B cell (primary cell): ENCODE results near the gene PARD3B. TPM values are rescaled to one million over a fixed set of nuclear protein-coding genes. Genes with fewer than 3 reads are reported as not detected.

Experiments
- ATAC-seq: fragments of 200-7000 bp; cut with Tn5 transposase; one replicate; pipeline ENCODE4 v1.10.0; 2021; ENCODE audit warnings: low read depth, mild to moderate bottlenecking, moderate number of reproducible peaks, moderate library complexity
- CTCF ChIA-PET: fragments of 350-600 bp; sonication (Branson Sonifier 250); formaldehyde crosslinking; loops from one replicate; lab custom pipeline; 2021; ENCODE audit warnings: antibody characterized with exemption, inconsistent platforms; lab: Charles Lee
- POLR2A ChIA-PET: fragments of 350-600 bp; sonication (Branson Sonifier 250); formaldehyde crosslinking; loops from one replicate; lab custom pipeline; 2021; ENCODE audit warnings: antibody characterized with exemption; lab: Charles Lee
- DNase-seq: peaks from one replicate; pipeline ENCODE4 v3.0.0; 2013
- H2AFZ ChIP-seq: 2 replicates; pipeline ENCODE4 v1.6.1; 2012; ENCODE audit warnings: mild to moderate bottlenecking, low read depth, low read length; ENCODE audit not compliant: insufficient read depth, poor library complexity, severe bottlenecking
- H3K27ac ChIP-seq, 2 donors: 1 replicate in 1 of 2; 2 replicates in 1 of 2; pipeline ENCODE4 v1.5.1; 2012 to 2013; ENCODE audit warnings: low read length in 2 of 2, mild to moderate bottlenecking in 2 of 2, moderate library complexity in 1 of 2
- H3K27me3 ChIP-seq, 4 experiments: fragments of 200-600 bp in 1 of 4; sonication (generic) in 1 of 4; replicated peaks in 1 of 4; 1 replicate in 2 of 4; 2 replicates in 2 of 4; pipeline versions ENCODE4 v1.6.1 to v1.7.0; 2013 to 2016; ENCODE audit warnings: low read length in 3 of 4, mild to moderate bottlenecking in 2 of 4, mixed read lengths in 1 of 4, moderate library complexity in 1 of 4; ENCODE audit not compliant: insufficient read depth in 4 of 4, control insufficient read depth in 3 of 4; ENCODE audit errors: control extremely low read depth in 1 of 4
- H3K36me3 ChIP-seq, 2 experiments: replicated peaks in 1 of 2; 1 replicate in 1 of 2; 2 replicates in 1 of 2; pipeline versions ENCODE4 v1.6.1 to v1.7.1; 2013; ENCODE audit warnings: low read length in 1 of 2; ENCODE audit not compliant: insufficient read depth in 2 of 2, control insufficient read depth in 1 of 2; ENCODE audit errors: control extremely low read depth in 1 of 2, extremely low read depth in 1 of 2
- H3K4me1 ChIP-seq, 2 donors: fragments of 200-600 bp in 1 of 2; sonication (generic) in 1 of 2; 1 replicate in 1 of 2; 2 replicates in 1 of 2; pipeline versions ENCODE4 v1.5.1 to v1.6.1; 2013 to 2017; ENCODE audit warnings: low read length in 2 of 2; ENCODE audit not compliant: control insufficient read depth in 2 of 2, insufficient read depth in 2 of 2
- H3K4me2 ChIP-seq: replicated peaks from 2 replicates; pipeline ENCODE3; 2012; ENCODE audit warnings: mild to moderate bottlenecking, low read depth, low read length; ENCODE audit not compliant: poor library complexity, severe bottlenecking
- H3K4me3 ChIP-seq, 5 experiments: fragments of 200-600 bp in 1 of 5; sonication (generic) in 1 of 5; 1 replicate in 3 of 5; 2 replicates in 2 of 5; pipeline versions ENCODE4 v1.5.1 to v1.7.0; 2011 to 2016; ENCODE audit warnings: low read length in 4 of 5, mild to moderate bottlenecking in 4 of 5, low read depth in 2 of 5, control low read depth in 1 of 5, moderate library complexity in 1 of 5; ENCODE audit not compliant: insufficient read depth in 1 of 5; ENCODE audit errors: control extremely low read depth in 1 of 5, extremely low read depth in 1 of 5
- H3K79me2 ChIP-seq: fragments of 200-600 bp; sonication (generic); one replicate; pipeline ENCODE4 v1.6.0; 2016; ENCODE audit warnings: low read length; ENCODE audit not compliant: control insufficient read depth, insufficient read depth
- H3K9ac ChIP-seq: fragments of 200-600 bp; sonication (generic); 2 replicates; pipeline ENCODE4 v1.6.1; 2017; ENCODE audit warnings: mild to moderate bottlenecking, low read length, moderate library complexity
- H3K9me3 ChIP-seq, 3 donors: one replicate each; pipeline versions ENCODE4 v1.6.1 to v1.7.1; 2013; ENCODE audit warnings: low read length in 2 of 3; ENCODE audit not compliant: control insufficient read depth in 2 of 3, insufficient read depth in 1 of 3; ENCODE audit errors: control extremely low read depth in 1 of 3
- H4K20me1 ChIP-seq: 2 replicates; pipeline ENCODE4 v1.6.0; 2012; ENCODE audit warnings: mild to moderate bottlenecking, low read length; ENCODE audit not compliant: insufficient read depth, control insufficient read depth, poor library complexity, severe bottlenecking
- H3K27ac Mint-ChIP-seq: one replicate; pipeline ENCODE4 v1.8.0; 2021; ENCODE audit warnings: mixed read lengths
- H3K27me3 Mint-ChIP-seq: one replicate; pipeline ENCODE4 v1.8.0; 2021; ENCODE audit warnings: mixed read lengths
- H3K4me1 Mint-ChIP-seq: one replicate; pipeline ENCODE4 v1.8.0; 2021; ENCODE audit warnings: mixed read lengths
- H3K4me3 Mint-ChIP-seq: one replicate; pipeline ENCODE4 v1.8.0; 2021; ENCODE audit warnings: mixed read lengths
- H3K9me3 Mint-ChIP-seq: one replicate; pipeline ENCODE4 v1.8.0; 2022; ENCODE audit warnings: mixed read lengths; ENCODE audit not compliant: insufficient read depth
- EZH2 ChIP-seq: IDR thresholded peaks from 2 replicates; pipeline ENCODE4 v1.6.1; 2012; ENCODE audit warnings: borderline replicate concordance, low read depth, mild to moderate bottlenecking, moderate library complexity, low read length; ENCODE audit not compliant: insufficient read depth, poor library complexity, severe bottlenecking
- WGBS: methylation state at CpG from one replicate; pipeline ENCODE4 v1.1.5; 2013; ENCODE audit warnings: missing lambda C conversion rate; ENCODE audit not compliant: insufficient coverage; 5-methylcytosine and 5-hydroxymethylcytosine counted together
- intact Hi-C: fragments of 100-400 bp; cut with micrococcal nuclease; formaldehyde crosslinking; loops from one replicate; pipeline ENCODE4 v1.10.0; 2022
- polyA plus RNA-seq: library from polyadenylated mRNA; depleted of rRNA; stranded (reverse); fragments of >200 nt; gene quantifications from 2 replicates; pipeline ENCODE4 v1.2.3, GENCODE V29; 2012
- total RNA-seq, 2 donors: library from RNA; stranded (reverse); fragments of 120-200 nt in 1 of 2; gene quantifications; 1 replicate in 1 of 2; 2 replicates in 1 of 2; pipeline versions ENCODE4 v1.2.3 to v1.2.4, GENCODE V29; 2013 to 2022
- TF ChIP-seq, protein P1 (sequence below): fragments of 200-600 bp; IDR thresholded peaks from one replicate; pipeline ENCODE4 v1.8.0; 2022; ENCODE audit warnings: antibody characterized with exemption, mild to moderate bottlenecking

PARD3B gene
- total and polyA plus RNA-seq, 2 donors (not counting 1 experiment from before 2014, with no cell fraction given), result not detected

- H3K27me3 Mint-ChIP-seq, result no peaks in the 10 kb centered on the region
- Histone ChIP-seq H3K79me2 (no peaks in the 10 kb centered on the region), H3K9ac (no peak overlapping the region), H3K4me1 (no peaks in the 10 kb centered on the region), H3K27me3 (no peaks in the 10 kb centered on the region), H4K20me1 (no peaks in the 10 kb centered on the region), H3K9me3 (no peaks in the 10 kb centered on the region), H3K36me3 (no peaks in the 10 kb centered on the region), H2AFZ (no peak overlapping the region), H3K4me2 (no peak overlapping the region), H3K4me3 (no peak overlapping the region), H3K27ac (no peak overlapping the region)
- POLR2A ChIA-PET, result no interaction called here
- no peak overlapping the region for H3K4me3 Mint-ChIP-seq
- WGBS, result 100% methylated on average over 1 of the region's 2 CpGs
- DNase-seq, result no peak
- H3K4me1 Mint-ChIP-seq, result no peaks in the 10 kb centered on the region
- CTCF ChIA-PET, result no interaction called here
- intact Hi-C loops, result no loop called here
- H3K9me3 Mint-ChIP-seq, result no peaks in the 10 kb centered on the region
- TF ChIP-seq EZH2, result no peak
- TF ChIP-seq, protein P1, sequence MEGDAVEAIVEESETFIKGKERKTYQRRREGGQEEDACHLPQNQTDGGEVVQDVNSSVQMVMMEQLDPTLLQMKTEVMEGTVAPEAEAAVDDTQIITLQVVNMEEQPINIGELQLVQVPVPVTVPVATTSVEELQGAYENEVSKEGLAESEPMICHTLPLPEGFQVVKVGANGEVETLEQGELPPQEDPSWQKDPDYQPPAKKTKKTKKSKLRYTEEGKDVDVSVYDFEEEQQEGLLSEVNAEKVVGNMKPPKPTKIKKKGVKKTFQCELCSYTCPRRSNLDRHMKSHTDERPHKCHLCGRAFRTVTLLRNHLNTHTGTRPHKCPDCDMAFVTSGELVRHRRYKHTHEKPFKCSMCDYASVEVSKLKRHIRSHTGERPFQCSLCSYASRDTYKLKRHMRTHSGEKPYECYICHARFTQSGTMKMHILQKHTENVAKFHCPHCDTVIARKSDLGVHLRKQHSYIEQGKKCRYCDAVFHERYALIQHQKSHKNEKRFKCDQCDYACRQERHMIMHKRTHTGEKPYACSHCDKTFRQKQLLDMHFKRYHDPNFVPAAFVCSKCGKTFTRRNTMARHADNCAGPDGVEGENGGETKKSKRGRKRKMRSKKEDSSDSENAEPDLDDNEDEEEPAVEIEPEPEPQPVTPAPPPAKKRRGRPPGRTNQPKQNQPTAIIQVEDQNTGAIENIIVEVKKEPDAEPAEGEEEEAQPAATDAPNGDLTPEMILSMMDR, result no peak
- H3K27ac Mint-ChIP-seq, result no peak overlapping the region
- ATAC-seq, result no peak
Measured at GRCh38 chr2:205103699-205104098, 558.4 kb downstream of the PARD3B start.

DNA sequence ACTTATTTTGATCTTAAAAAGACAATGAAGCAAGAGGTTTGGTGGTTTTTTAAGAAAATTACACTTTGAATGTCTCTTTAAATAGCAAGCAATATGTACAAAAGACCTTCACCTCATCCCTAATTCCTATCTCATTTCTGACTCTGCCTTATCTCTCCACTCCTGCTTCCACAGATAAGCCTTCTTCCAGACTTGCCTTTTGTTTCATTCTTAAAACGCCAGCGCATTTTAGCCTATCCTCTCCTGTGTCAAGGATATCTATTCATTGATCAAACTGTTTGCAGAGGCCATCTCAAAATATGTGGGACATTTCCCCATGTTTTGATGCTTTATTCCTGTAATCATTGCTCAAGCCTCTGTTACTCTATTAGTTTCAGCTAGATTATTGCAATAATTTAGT is 562.5 kb downstream of the PARD3B start:
- Histone ChIP-seq H3K9ac (no peak overlapping the region), H3K27me3 (no peaks in the 10 kb centered on the region), H3K4me1 (no peaks in the 10 kb centered on the region), H3K4me2 (no peak overlapping the region), H2AFZ (no peak overlapping the region), H3K27ac (no peak overlapping the region), H3K9me3 (no peaks in the 10 kb centered on the region), H3K79me2 (no peaks in the 10 kb centered on the region), H3K36me3 (no peaks in the 10 kb centered on the region), H3K4me3 (no peak overlapping the region), H4K20me1 (no peaks in the 10 kb centered on the region)
- H3K27ac Mint-ChIP-seq, result no peak overlapping the region
- no peaks in the 10 kb centered on the region for H3K4me1 Mint-ChIP-seq
- no peak overlapping the region for H3K4me3 Mint-ChIP-seq
- H3K27me3 Mint-ChIP-seq, result no peaks in the 10 kb centered on the region
- WGBS, result 100% methylated on average over 1 of the region's 2 CpGs
- ChIA-PET CTCF (no interaction called here), POLR2A (no interaction called here)
- no peaks in the 10 kb centered on the region for H3K9me3 Mint-ChIP-seq
- intact Hi-C loops, result no loop called here
- DNase-seq (no peak), ATAC-seq (no peak)
- no peak for TF ChIP-seq EZH2
- TF ChIP-seq, protein P1, result no peak
